GM21717 (cell line): Measurements from ENCODE around the gene ENKUR.
A peak's percentile ranks its signal among the peaks of the same experiment; 100 is the strongest.
"Not testable (repeated sequence)": the region's sequence is repeated elsewhere in the genome, so short reads cannot be mapped to it uniquely, and the experiment has no call there.

Experiments used
- ATAC-seq: cut with Tn5 transposase; IDR thresholded peaks from one replicate; pipeline ENCODE4 v1.9.1; 2021; ENCODE audit warnings: mild to moderate bottlenecking, moderate library complexity; ENCODE audit not compliant: unreplicated experiment

Gene ENKUR

DNA sequence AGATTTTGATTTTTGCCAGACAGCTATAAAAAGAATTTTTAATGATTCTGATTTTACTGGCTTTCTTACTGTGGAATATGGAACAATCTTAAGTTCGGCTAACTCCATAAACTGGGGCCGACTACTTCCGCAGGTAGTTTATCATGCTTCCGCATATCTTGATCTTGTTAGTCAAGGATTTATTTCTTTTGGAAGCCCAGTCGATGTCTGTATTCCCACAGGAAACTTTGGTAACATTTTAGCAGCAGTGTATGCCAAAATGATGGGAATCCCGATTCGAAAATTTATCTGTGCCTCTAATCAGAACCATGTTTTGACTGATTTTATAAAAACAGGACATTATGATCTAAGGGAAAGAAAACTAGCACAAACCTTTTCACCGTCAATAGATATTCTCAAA lies 8.6 kb upstream of the ENKUR start:
- ATAC-seq = no peak

DNA sequence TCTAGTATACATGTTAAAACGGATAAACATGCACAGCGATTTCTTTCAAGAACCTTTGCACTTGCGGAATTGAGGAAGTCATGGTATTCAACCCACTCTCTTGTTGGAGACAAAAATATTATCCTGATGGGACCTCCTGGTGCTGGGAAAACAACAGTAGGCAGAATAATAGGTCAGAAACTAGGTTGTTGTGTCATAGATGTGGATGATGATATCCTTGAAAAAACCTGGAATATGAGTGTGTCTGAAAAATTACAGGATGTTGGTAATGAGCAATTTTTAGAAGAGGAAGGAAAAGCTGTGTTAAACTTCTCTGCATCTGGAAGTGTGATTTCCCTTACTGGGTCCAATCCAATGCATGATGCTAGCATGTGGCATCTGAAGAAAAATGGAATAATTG lies 7.3 kb upstream of the ENKUR start:
- ATAC-seq = no peak

DNA sequence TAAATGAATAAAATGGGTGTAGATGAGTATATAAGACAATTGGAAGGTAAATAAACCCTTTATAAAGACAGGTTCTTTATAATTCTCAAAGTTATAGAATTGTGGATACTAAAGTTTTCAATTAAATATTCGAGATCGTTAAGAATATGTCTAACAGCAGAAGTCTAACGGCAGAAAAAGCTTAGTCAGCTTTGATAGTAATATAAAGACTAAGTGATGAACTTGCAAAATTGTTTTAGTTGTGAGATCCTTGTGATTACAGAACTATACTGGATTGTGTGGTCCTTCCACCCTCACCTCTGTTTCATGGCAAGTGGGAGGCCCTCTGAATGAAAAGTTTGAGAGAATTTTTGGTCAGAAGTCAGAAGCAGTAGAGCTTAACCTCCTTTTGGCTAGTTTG lies 2.7 kb upstream of the ENKUR start:
- ATAC-seq = no peak

DNA sequence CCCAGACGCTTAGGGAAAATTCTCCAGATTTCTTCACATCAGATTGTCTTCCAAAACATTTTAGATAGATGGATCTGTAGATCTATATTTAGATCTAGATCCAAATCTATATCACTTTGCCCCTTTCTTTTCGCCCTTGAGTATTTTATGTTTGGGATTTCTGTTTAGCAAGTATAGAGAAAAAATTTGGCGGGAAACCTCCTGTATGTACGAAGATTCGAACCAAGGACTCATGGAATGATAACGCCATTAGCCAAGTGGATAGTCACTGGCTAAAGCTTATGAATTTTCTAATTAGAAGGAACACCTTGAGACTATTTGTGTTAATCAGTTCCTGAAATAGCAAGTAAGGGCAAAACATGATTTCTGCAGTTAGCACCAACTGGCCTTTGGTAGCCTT lies 1.7 kb upstream of the ENKUR start:
- ATAC-seq = no peak

DNA sequence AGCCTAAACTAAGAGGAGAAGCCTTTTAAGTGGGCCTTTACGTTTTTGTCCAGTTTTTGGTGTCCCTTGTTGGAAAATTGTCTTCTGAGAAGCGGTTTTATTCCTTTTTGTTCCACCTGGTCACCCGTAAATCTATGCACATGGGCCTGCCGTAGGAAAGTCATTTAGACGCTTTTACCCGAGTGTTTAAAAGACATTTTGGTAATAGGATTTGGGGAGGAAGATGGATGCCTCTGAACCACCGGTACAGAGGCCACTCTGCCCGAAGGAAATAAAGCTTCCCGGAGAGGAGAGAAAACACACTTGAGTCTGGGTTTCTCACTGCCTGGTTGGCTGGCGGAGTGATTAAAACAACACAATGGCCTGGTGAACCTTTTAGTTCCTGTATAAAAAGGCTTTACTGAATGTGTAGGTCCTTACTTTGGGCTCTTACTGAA lies 1.2 kb upstream of the ENKUR start:
- peak; percentile 1 for ATAC-seq

DNA sequence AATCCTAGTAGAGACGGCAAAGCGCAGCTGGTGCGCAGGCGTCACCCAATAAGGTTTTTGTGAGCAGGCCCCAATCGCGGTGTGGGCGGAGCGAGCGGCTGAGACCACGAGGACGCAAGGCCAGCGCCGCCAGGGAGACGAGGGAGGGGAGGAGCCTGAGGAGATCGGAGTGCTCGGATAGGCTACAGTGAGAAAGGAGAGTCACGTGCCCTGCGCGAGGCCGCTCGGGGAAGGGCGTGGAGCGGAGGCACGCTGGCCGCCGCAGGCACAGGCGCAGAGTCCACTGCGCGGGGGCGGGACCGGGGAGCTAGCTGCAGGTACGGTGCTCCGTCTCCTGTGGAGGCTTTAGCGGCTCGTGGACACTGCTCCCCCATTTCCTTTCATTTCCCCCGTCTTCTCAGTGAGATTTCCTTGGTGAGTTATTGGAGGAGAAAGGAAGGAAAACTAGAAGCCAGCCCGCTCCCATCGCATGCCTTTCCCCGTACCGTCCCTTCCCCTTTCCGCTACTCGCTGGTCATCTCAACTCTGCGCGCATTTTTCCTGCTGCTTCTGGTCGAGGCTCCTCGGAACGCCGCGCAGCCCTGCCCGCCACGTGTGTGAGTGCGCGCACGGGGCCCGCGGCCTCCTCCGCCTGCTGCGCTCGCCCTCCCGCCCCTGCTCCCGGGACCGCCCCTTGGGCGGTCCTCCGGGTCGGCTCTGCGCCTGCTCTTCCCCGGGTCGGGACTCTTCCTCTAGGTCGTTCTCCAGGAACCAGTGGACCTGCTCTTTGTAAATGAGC lies 607 bp upstream of the ENKUR start, which contains the start of gene THNSL1:
THNSL1 (plus strand) TSS at position 237 of the 778 bp plus-strand sequence. CDS start 6,612 bp downstream, outside the sequence.
- ATAC-seq = peak; percentile 99

DNA sequence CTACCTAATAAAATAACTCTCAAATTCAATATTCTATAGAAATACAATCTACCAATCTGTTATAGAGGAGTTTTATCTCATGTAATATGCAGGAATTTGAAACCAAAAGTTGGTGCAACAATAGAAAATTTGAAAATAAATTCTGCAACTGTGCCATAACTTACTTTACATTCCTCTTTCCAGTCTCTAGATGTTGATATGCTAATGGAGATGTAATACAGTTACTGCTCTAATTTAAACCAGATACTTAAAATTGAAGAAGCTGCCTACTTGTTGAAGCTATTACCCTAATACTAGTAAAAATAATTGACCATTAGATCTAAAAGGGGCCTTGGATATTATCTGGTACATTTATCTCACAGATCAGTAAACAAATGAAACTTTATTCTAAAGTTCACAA lies 1.4 kb downstream of the ENKUR start:
- ATAC-seq = no peak

DNA sequence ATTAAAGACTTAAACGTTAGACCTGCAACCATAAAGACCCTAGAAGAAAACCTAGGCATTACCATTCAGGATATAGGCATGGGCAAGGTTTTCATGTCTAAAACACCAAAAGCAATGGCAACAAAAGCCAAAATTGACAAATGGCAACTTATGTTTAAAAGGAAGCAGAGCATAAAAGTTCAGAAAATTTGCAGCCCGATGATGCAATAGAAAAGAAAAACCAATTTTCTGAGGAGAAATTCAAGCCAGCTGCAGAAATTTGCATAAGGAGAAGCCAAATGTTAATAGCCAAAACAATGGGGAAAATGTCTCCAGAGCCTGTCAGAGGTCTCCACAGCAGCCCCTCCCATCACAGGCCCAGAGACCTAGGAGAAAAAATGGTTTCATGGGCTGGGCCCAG lies 4.4 kb downstream of the ENKUR start:
- not testable (repeated sequence) for ATAC-seq

DNA sequence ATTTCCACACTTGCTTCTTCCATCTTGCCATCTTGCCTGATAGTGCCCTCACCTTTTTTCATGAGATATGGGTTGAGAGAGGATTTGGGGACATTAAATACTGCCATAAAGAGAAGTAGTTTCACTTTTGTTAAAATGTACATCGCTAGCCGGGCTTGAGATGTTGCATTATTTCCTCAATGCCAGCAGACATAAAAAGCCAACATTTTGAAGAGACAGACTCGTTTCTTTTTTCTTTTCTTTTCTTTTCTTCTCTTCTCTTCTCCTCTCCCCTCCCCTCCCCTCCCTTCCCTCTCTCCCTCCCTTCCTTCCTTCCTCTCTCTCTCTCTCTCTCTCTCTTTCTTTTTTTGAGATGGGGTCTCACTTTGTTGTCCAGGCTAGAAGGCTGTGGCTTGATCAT lies 17.9 kb downstream of the ENKUR start:
- no peak for ATAC-seq

DNA sequence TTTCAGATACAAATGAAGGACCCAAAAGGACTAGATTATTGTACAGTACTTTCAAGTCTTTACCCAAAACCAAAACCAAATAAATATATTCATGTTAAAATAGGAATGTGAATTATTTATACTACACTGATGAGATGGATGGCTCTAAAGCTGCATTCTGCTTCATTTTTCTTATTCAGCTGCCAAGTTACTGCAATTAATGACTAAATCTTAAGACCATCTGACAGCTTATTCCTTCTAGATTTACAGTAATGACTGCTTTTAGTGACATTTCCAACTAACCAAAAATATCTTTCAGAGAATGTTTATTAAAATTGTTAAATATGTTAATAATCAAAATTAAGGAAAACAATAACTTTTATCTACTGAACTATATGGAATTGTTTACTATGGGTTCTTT lies 20.9 kb downstream of the ENKUR start:
- no peak for ATAC-seq

DNA sequence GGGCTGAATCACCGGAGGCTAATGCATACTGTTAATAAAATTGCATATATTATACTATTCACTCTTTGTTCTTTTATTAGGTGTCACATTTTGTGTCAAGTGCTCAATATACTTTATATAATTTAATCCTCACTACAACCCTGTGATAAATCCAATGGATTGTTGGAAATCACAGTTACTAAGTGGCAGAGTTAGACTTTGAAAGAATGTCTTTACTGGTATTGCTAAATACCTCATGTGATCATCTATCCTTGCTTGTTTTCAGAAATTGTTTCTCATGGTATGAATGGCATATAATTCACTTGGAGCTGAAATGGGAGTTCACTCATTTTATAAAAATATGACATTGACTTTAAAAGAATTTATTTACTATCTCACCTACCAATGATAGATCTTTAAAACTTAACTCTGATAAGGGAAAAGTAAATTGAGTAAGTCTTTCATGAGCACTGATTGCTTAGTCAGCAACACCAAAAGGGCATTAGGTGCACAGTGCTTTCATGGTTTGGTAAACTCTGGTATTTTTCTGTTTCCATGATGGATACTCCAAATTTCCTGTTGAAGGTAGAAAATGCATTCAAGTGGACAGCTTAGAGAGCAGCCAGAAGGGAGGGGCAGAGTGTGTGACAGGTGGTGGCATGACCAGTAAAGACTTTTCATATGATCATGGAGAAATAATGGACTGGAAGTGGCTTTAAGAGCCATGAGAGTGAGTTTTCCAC lies 22.6 kb downstream of the ENKUR start:
- ATAC-seq = no peak

DNA sequence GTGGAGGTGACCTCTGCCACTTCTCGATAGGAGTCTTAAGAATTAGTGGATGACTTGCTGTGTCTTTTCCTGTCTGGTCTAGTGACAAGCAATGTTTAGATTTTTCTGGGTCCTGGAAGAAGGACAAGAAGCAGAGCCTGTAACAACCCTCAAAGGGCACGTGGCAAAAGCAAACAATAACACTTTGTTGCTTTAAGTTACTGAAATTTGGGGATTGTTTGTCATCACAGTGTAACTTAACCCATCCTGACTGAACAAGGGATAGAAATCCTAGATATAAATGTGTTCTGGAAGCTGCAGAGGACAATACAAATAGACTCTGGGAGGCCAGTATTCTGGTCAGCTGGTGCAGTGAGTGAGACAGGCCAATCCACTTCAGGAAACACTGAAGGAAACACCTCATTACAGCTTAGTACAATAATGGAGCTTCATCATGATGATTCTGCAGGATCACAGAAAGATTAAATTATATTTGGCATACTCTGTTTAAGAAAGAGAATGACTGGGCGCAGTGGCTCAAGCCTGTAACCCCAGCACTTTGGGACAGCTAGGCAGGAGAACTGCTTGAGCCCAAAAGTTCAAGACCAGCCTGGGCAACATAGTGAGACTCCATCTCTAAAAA lies 23.3 kb downstream of the ENKUR start:
- no peak for ATAC-seq

DNA sequence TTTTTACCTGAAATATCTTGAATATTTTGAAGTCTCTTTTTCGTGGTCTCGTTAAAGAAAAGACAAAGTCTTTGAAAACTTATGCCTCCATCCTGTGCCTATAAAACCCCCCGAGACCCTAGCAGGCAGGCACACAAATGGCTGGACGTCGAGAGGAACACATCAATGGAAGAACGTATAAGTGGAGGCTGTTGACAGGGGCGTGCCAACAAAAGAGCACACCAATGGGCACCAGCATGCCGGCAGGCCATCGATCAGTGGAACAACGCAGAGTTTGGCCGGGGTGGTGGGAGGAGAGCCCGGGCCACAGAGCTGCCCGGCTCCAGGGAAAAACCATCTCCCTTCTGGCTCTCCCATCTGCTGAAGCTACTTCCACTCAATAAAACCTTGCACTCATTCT lies 24.7 kb downstream of the ENKUR start:
- no peak for ATAC-seq

DNA sequence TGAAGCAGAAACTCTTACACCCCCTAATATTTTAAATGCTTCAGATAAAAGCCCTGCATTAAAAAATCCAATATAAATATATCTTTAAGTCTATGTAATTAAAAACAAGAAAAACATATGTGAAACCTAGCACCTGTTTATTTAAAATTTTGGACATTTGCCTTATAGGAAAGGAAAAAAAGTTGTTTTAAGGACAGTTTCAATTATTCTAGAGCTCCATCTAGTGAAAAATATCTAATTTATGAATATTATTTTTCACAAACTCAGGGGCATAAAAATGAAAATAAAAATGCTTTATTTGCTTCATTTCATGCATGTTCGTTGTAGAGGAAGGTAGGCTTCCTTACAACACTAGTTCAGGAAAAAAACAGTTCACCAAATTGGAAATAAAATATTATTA lies 26.1 kb downstream of the ENKUR start:
- ATAC-seq = no peak

DNA sequence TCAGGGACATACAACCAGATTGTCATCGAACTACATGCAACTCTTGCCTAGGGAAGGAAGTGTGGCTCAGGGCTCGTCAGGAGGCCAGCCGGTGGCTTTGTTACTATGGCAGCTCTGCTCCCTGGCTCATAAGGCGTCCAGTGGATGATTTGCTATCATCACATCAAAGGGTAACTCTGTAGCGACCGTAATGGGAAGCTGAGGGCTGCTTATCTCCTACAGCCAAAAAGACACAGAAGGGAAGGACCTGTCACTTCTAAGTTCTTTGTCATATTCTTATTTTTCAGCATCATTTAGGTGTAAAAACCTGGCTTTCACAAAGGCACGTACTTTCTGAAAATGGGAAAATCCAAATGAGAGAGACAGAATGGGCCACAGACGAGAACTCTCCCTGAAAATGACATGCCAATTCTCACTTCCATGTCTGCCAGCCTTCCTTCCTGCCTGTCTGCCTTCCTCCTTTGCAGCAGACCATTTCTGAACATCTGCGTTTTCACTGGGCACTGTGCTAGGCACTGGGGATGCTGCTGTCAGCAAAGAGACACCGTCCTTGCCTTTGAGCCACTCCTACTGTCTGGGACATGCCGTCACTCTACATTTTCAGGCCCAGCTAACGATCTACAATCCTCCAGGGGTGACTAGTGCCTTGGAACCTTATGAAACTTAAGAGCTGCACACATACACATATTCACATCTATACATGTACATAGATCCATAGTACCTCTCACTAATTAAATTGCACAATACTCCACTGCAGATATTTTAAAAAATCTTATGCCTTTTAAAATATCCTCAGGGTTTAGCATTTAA lies 26.9 kb downstream of the ENKUR start:
- no peak for ATAC-seq

DNA sequence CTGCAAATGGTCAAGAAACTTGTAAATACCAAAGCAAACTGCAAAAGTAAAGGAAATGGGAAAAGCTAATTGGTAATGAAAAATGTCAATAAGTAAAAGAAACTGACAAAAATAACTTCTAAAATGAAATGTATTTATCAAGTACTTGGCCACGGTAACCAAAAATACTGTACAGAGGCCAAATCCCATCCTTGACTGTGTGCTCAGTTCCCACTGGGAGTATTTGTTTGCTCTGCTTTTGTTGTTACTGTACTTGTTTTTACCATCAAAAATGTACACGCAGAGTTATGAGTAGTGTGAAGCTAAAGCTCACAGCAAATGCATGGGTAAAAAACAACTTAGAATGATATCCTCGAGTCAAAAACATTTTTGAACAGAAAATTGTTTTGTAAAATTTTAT lies 31.1 kb downstream of the ENKUR start:
- no peak for ATAC-seq

DNA sequence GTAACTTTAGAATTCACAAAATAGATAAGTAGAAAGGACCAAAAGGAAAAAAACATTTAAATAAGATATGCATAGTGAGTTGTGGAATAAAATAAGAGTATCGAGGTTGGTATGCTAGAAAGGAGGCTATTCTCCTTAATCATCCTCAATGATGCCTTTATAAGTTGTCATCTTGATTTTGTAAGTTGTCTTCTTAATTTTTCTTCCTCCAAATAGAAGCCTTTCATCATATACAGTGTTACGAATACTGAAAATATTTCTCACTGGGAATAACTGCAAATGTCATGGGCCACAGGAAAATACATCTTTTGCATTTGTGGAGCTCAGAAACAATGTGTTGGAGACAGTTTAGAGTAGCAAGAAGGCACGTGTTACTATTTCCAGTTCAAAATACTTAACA lies 32.0 kb downstream of the ENKUR start:
- no peak for ATAC-seq

DNA sequence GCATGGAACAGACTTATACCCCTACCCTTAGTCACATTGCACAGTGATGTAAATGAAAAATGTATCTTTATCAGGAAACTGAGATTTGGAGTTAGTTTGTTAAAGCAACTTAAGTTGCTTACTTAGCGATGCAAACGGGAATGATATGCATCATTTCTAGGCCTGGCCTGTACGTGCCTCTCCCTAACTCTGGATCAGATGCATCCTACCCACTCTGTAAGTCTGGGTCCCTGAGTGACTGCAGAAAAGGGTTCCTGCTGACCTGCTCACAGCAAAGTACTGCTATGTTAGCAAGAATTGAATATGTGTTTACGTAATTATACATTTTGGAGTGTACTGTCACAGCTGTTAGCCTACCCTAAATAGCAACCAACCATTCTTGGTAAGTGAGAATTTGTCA lies 32.8 kb downstream of the ENKUR start:
- ATAC-seq = no peak

DNA sequence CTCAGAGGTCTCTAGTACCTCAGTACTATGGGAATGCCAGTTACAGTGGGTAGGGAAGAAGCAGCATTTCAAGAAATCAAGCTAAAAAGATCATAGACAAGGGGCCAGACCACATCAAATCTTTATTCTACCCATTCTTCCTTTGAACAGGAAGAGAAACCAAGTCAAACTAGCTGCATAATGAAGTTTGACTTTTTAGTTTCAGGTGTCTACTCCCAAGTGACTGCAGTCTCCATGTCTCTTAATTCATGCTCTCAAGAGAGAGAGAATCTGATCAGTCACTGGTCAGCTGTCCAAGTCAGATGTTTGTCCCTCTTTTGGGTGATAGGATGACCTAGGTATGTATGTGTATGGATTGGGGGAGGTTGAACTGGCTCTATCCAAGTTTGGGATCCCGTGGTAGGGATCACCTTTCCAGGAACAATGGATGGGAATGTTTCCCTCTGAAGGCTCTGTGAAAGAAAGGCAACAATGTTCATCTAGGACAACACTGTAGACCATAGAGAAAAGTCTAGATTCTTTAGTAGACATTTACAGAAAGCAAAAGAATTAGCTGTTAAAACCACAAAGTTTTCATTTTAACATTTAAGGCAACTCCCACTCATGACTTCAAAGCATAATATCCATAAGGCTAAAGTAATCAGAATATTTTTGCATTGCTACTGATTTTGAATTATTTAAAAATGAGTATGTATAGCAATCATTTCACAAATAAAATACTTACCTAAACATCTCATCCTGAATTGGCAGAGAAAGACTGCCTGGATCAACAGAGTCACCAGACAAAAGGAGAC lies 33.4 kb downstream of the ENKUR start:
- no peak for ATAC-seq

DNA sequence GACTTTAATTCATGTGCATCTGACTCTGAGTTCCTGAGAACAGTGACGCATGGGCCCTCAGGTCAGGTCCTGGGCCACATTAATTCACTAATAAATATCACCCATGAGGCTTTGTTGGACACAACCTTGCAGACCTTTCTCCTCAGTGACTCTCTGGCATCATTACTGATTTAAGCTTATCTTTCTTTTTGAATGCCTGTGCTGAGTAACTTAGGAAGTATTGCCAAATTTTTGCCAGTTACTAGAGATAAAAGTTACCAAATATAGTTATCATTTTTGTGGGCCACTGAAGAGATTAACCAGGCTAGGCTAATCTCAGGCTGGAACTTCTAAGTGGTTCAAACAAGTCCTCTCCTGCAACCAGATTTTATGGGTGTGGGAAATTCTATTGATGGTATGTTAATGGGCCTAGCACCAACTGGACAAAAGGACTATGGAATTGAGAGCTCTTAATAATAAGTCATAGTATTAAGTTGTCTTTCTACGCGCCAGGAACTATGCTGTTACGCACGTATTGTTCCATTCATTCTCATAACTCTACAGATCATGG lies 34.7 kb downstream of the ENKUR start:
- ATAC-seq = no peak
